Adrenal gland (tissue), 12 donors: Measurements from ENCODE around the gene MAST4. TPM values are rescaled to one million over a fixed set of nuclear protein-coding genes. Genes with fewer than 3 reads are reported as not detected.

Experiments used
- DNase-seq, 7 donors: peaks; one replicate each; pipeline ENCODE4 v3.0.0-alpha.2; 2019 to 2020
- H3K27ac ChIP-seq, 5 donors: fragments of 200-600 bp; sonication (generic) in 4 of 5; 1 replicate in 3 of 5; 2 replicates in 2 of 5; pipeline versions ENCODE4 v1.5.1 to v1.8.0; 2016 to 2020; ENCODE audit warnings: mild to moderate bottlenecking in 1 of 5
- H3K27me3 ChIP-seq: fragments of 200-600 bp; 2 replicates; pipeline ENCODE4 v1.8.0; 2021
- H3K36me3 ChIP-seq, 2 donors: fragments of 200-600 bp; replicated peaks in 1 of 2; 1 replicate in 1 of 2; 2 replicates in 1 of 2; pipeline versions ENCODE4 v1.5.1 to v1.8.0; 2018 to 2022
- H3K4me1 ChIP-seq, 2 donors: fragments of 200-600 bp; replicated peaks in 1 of 2; 1 replicate in 1 of 2; 2 replicates in 1 of 2; pipeline versions ENCODE4 v1.5.1 to v1.8.0; 2018 to 2021
- H3K4me3 ChIP-seq, 4 donors: fragments of 200-600 bp; sonication (generic) in 3 of 4; one replicate each; pipeline ENCODE4 v1.5.1; 2016 to 2018
- H3K9me3 ChIP-seq, 3 donors: fragments of 200-600 bp; sonication (generic) in 1 of 3; replicated peaks in 1 of 3; 1 replicate in 2 of 3; 2 replicates in 1 of 3; pipeline versions ENCODE4 v1.5.1 to v1.8.0; 2016 to 2021
- CTCF ChIP-seq, 6 experiments: fragments of 450-650 bp in 4 of 6; fragments of 200-600 bp in 2 of 6; sonication (generic) in 1 of 6; IDR thresholded peaks; 1 replicate in 5 of 6; 2 replicates in 1 of 6; pipeline versions ENCODE4 v1.5.1 to v1.8.0; 2016 to 2021; ENCODE audit warnings: antibody characterized with exemption in 6 of 6, mild to moderate bottlenecking in 2 of 6, moderate library complexity in 1 of 6
- POLR2A ChIP-seq, 2 donors: fragments of 450-650 bp; IDR thresholded peaks; one replicate each; pipeline ENCODE4 v1.6.1; 2017; ENCODE audit warnings: antibody characterized with exemption in 2 of 2, mild to moderate bottlenecking in 2 of 2, moderate library complexity in 1 of 2
- WGBS, 4 donors: extraction: QIAGEN DNeasy Blood & Tissue Kit in 2 of 4; methylation state at CpG; one replicate each; pipeline versions ENCODE4 v1.1.5 to v1.1.7; 2013 to 2017; 5-methylcytosine and 5-hydroxymethylcytosine counted together
- intact Hi-C, 2 donors: fragments of 100-400 bp; cut with DNase I; formaldehyde crosslinking; loops; one replicate each; pipeline versions ENCODE4 v1.14.1 to v1.15.0; 2022 to 2023
- polyA plus RNA-seq, 3 donors: library from polyadenylated mRNA; stranded (reverse); fragments of 200-250 nt in 2 of 3; fragments of 350-450 nt in 1 of 3; fragmentation: Illumina TruSeq in 1 of 3; extraction: RNeasy Lipid Tissue Mini Kit (QIAGEN cat#74804) in 1 of 3; gene quantifications; one replicate each; pipeline ENCODE4 v1.2.3, GENCODE V29; 2013 to 2014
- total RNA-seq, 9 donors: library from RNA; depleted of rRNA in 4 of 9; stranded (reverse); fragments of >200 nt in 4 of 9; fragments of 120-200 nt in 1 of 9; fragmentation: NEBNext Ultra II Directional in 1 of 9; extraction: Animal tissue kit (Norgen Biotek cat#: 25700) in 1 of 9; gene quantifications; one replicate each; pipeline versions ENCODE4 v1.1.0 to v1.2.4, GENCODE V29; 2013 to 2023
- donor health status: healthy with polysubstance abuse.
- donor health status: Bipolar disorder and iron deficiency.
- donor health status: DM: yes; HTN: yes; CAD: no.
- donor health status: DM: no; HTN: no; CAD: no.
- donor health status: DM: no; HTN: no; CAD: no.
- donor health status: DM: yes; HTN: yes; CAD: no.

Gene MAST4
- total and polyA plus RNA-seq, 12 donors: 12.3 to 95.0 (median 42.8) TPM

GRCh38 chr5:66989286-66989685 is 393.1 kb downstream of the MAST4 start:
- Histone ChIP-seq H3K36me3 (no peaks in the 10 kb centered on the region), H3K4me1 (no peaks in the 10 kb centered on the region), H3K9me3 (no peaks in the 10 kb centered on the region), H3K27ac (no peak overlapping the region), H3K27me3 (no peaks in the 10 kb centered on the region), H3K4me3 (no peak overlapping the region)
- 0% methylated on average over 1 of the region's 1 CpG for WGBS, 4 donors
- intact Hi-C loops: loop anchor here in 1 of 2 donors (5.0 kb wide), 1 partner anchor 163 kb away; no protein-coding TSS in a partner anchor
- no peak for TF ChIP-seq POLR2A (IDR thresholded peaks at IDR 0.05)
- TF ChIP-seq CTCF (IDR thresholded peaks at IDR 0.05): no peak
- DNase-seq: no peak

- DNase-seq: no peak
- no peaks in the 10 kb centered on the region for H3K36me3 ChIP-seq
- no peak overlapping the region for H3K27ac ChIP-seq
- TF ChIP-seq CTCF (IDR thresholded peaks at IDR 0.05) (no peak), POLR2A (IDR thresholded peaks at IDR 0.05) (no peak)
- 96 to 99% (median 98%) methylated on average over 2 of the region's 2 CpGs for WGBS, 4 donors
- H3K4me3 ChIP-seq: no peak overlapping the region
- H3K27me3 ChIP-seq: no peaks in the 10 kb centered on the region
- intact Hi-C loops: loop anchor here in 1 of 2 donors (5.0 kb wide), 1 partner anchor 163 kb away; no protein-coding TSS in a partner anchor
- H3K9me3 ChIP-seq: no peaks in the 10 kb centered on the region
- no peaks in the 10 kb centered on the region for H3K4me1 ChIP-seq
Observed at GRCh38 chr5:66989781-66990180, 393.6 kb downstream of the MAST4 start.

- Histone ChIP-seq H3K36me3 (no peaks in the 10 kb centered on the region), H3K4me3 (no peak overlapping the region), H3K9me3 (no peaks in the 10 kb centered on the region), H3K27ac (no peak overlapping the region), H3K27me3 (no peaks in the 10 kb centered on the region), H3K4me1 (no peaks in the 10 kb centered on the region)
- no peak for TF ChIP-seq POLR2A (IDR thresholded peaks at IDR 0.05)
- no peak for TF ChIP-seq CTCF (IDR thresholded peaks at IDR 0.05)
- WGBS, 4 donors: 18 to 30% (median 26%) methylated on average over 2 of the region's 2 CpGs
- intact Hi-C loops: no loop called here
- no peak for DNase-seq
Observed at GRCh38 chr5:66991746-66992145, 395.6 kb downstream of the MAST4 start.

- WGBS, 4 donors: 58 to 71% (median 69%) methylated on average over 4 of the region's 4 CpGs
- Histone ChIP-seq H3K4me3 (no peak overlapping the region), H3K27ac (no peak overlapping the region), H3K27me3 (no peaks in the 10 kb centered on the region), H3K36me3 (no peaks in the 10 kb centered on the region), H3K9me3 (no peaks in the 10 kb centered on the region), H3K4me1 (no peaks in the 10 kb centered on the region)
- TF ChIP-seq CTCF (IDR thresholded peaks at IDR 0.05): no peak
- TF ChIP-seq POLR2A (IDR thresholded peaks at IDR 0.05): no peak
- DNase-seq: no peak
- intact Hi-C loops: no loop called here
Observed at GRCh38 chr5:66992547-66992946, 396.4 kb downstream of the MAST4 start.
